ENCODE results near the gene FYTTD1.

FYTTD1 gene

DNA sequence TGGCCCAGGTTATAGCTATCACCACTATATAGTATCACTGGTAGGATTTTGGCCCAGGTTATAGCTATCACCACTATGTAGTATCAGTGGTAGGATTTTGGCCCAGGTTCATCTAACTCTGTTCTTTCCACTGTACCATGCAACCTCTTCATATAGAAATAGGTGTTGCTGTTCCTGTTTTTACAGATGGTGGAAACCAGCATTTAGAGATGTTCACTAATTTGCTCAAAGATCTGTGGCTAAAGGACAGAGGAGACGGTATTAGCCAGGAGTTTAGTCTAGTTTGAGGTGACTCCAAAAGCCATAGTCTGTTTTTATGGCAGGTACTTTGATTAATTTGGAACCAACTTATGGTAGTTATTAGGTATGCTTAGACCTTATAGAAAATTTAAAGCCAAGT lies 44.4 kb downstream of the FYTTD1 start:
- DNase-seq, result no peak

DNA sequence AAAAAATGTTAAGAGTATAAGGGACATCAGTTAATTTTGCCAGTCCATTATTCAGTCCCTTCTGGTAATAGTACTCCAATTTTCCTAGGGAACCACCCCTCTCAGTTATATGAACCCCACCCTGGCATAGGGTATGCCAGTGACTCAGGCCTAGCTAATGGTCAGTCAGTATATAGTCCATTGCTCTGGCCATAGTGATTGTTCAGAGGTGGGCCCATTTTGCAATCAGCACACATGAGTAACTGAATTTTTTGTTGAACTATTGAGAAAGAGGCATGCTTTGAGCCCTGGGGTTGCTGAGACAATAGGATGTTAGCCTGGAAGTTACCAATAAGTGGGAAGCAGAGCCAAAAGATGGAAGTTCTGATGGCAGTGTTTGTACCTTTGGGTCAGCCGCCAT lies 45.5 kb downstream of the FYTTD1 start:
- no peak for DNase-seq

- DNase-seq, result no peak
These were observed 46.4 kb downstream of the FYTTD1 start for GRCh38 chr3:197796087-197796486.

DNA sequence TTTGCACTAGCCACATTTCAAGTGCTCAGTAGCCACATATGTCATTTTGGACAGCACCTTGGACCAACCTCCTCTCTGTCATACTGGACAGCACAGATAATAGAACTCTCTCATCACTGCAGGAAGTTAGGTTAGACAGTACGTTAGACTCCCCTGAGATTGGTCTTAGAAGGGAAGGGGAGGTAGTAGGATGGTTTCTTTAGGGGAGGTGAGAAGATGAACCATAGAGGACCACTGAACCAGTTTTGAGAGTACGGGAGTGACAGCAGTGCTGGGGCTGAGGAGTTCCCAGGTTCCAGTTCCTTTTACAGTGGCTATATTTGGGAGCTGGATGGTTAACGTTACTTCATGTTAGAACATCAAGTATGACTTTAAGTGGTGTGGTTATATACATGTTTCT lies 49.2 kb downstream of the FYTTD1 start:
- DNase-seq, result no peak

- DNase-seq, result no peak
These were observed 50.7 kb downstream of the FYTTD1 start for GRCh38 chr3:197800379-197800778.

DNA sequence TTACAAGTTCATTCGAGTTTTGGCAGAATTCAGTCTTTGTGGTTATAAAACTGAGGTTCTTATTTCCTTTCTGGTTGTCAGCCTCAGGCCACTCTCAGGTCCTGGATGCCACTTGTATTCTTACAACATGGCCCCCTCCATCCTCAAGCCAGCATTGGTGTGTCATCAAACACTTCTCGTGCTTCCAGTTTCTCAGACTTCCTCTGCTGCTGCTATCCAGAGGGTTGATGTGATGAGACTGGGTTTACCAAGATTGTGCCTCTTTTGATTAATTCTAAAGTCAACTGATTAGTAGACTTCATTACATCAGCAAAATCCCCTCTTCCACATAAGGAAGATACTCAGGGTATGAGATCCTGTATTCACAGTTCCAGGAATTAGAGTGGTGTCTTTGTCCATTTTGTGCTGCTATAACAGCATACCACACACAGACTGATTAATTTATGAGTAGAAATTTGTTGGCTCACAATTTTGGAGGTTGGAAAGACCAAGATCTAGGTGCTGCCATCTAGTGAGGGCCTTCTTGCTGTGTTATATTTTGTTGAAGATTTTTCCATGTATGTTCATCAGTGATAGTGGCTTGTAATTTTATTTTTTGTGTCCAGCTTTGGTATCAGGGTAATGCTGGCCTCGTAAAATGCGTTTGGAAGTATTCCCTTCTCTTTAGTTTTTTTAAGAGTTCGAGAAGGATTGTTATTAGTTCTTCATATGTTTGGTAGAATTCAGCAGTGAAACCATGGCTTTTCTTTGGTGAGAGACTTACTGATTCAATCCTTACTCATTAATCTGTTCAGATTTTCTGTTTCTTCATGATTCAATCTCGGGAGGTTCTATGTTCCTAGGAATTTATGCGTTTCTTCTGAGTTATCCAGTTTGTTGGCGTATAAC lies 52.5 kb downstream of the FYTTD1 start:
- DNase-seq, result peak; percentile 34

DNA sequence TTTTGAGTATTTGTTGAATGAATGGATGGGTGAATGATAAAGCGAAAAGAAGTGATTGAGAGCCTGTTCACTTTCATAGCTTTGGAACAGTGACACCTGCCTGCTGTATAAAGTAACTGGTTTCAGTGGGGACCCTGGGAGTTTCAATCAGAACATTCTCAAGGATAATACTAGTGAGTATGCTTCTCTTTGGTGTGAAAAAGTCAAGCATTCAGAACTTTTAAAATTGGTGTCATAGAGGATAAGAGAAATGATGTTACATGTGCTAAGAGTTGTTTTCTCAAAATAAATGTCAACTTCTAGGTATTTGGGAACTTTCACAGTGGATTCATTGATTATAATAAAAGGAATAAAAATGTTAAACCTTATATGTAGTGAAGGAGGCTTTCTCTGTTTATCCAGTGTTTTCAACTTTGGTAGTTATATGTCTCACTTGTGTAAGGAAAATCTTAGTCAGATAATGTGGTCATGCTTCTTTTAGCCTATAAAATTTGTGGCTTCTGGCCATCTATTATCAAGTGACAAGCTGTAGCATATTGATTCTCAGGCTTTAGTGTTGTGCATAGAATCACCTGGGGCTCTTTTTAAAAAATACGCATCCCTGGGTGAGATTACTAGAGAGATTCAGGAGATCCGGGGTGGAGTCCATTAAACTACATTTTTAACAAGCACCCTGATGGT lies 53.2 kb downstream of the FYTTD1 start:
- DNase-seq, result peak; percentile 26

DNA sequence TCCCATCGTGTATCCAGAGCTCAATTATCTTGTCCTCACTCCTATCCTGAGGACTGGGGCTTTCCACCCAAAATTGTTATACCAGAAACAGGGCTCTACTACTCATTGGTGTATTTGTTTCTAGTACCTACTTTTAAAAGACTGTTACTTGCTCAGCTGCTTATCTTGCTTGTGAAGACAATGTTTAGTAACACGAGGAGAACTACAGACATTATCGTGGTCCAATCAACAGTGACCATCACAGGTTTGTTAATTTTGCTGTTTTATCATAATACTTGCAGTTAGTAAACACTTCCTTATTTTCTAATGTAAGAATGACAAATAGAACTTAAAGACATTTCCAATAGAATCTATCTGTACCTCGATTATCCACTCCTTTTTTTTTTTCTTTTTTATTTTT lies 54.8 kb downstream of the FYTTD1 start:
- no peak for DNase-seq

DNA sequence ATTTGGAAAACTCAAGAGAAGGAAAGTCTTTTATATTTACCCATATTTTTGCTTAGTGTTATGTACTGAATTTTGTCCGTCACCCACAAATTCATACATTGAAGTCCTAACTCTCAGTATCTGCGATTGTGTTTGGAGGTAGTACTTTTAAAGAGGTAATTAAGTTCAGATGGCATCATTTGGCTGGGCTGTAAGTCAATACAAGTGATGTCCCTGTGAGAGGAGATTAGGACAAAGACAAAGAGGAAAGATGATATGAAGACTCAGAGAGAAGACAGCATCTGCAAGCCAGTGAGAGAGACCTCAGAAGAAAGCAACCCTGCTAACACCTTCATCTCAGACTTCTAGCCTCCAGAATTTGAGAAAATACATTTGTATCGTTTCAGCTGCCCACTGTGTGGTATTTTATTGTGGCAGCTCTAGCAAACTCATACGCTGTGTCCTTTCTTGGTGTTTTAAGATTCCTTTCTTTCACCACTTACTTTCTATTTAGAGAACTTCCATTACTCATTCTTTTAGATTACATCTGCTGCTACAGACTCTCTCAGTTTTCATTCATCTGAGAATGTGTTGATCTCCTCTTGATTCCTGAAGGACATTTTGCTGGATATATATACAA lies 58.4 kb downstream of the FYTTD1 start:
- DNase-seq, result no peak

- no peak for DNase-seq
These were observed 59.8 kb downstream of the FYTTD1 start for GRCh38 chr3:197809356-197810020.

- no peak for DNase-seq
These were observed 61.2 kb downstream of the FYTTD1 start for GRCh38 chr3:197810901-197811300.

DNA sequence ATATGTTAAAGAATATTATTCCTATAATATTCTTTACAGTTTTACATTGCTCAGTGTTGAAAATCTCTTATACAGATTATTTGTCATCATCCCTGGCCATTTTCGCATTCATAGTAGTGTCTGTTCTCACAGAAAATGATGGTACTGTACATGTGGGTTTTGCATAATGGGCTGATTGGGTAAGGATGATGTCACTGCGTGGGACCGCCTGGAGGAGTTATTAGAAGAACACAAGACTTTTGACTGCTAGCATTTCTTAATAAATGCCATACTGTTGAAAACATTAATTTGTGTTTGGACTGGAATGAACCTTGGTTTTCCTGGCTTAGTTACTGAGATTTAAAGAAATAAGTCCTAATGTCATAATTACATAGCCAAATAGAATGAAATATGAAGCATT lies 61.7 kb downstream of the FYTTD1 start:
- no peak for DNase-seq

GRCh38 chr3:197814372-197814771 lies 64.7 kb downstream of the FYTTD1 start:
- no peak for DNase-seq

DNA sequence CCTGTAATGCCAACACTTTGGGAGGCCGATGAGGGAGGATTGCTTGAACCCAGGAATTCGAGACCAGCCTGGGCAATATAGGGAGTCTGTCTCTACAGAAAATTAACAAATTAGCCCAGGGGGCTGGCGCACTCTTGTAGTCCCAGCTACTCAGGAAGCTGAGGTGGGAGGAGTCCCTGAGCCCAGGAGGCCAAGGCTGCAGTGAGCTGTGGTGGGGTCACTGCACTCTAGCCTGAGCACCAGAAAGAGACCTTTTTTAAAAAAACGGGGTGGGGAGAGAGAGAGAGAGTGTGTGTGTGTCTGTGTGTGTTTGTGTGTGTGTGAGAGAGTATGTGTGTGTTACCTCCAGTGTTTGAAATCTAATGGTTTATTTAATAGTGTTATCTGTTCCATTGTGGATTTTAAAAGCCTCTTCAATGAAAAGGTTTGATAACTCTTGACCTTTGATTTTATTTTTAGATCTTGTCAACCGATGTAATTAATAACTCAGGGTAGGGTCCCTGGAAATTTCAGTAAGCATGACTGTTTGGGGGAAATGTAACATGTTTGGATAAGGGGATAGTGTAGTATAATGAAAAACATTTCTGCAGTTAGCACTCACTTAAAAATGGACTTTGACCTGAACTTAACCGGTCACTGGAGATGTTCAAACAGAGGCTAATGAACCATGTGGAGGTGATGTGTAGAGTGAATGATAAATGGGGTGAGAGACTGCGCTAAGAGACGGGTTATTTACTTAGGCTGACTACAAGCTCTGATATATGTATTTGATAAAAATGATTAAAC lies 71.1 kb downstream of the FYTTD1 start:
- DNase-seq, result no peak

DNA sequence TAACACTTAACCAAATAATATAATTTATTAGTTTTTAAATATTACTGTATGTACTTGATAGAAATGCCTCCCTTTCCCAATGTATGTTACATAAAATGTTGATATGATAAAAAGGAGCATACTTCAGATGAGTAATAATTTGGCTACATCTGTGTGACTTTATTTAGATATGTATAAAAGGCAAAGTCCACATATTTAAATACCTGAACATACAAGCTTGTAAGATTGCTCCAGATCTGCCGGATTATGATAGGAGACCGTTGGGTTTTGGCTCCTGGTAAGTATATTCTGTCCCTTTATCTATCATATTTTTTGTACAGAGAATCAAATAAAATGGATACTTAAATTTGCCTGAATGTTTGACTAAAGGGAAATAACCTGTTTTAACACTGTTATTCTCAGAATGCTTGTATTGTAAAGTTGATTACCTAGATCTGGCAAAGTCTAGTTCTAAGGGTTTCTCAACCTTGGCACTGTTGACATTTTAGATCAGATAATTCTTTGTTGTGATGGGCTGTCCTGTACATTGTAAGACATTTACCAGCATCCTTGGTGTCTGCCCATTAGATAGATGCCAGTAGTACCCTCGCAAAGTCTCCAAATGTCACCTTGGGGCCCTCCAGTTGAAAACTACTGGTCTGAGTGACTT lies 79.8 kb downstream of the FYTTD1 start:
- no peak for DNase-seq

DNA sequence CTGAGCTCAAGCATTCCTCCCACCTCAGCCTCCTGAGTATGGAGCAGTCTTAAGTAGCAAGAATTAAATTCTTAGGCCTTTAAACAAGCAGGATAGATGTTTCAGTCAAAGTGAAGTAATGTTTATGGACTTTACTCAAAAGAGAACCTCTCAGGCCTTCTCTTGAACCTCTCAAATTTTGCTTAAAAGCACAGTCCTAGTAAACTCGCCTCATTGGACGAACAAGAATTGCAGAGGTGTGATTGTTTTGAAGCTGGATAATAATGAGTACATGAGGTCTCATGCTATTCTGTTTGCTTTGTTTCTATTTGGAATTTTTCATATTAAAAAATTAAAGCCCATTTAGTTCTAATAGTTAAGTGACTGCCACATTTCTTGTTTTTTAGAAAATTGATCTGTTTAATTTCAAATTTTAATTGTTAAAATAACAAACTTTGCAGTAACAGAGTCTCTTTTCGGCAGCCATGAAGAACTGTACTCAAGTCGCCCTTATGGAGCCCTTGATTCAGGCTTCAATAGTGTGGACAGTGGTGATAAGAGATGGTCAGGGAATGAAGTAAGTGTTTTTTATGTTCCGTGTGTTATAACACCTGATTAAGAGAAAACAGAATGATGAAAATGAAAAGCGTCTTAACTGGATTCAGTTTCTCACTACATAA lies 80.8 kb downstream of the FYTTD1 start:
- DNase-seq, result no peak

DNA sequence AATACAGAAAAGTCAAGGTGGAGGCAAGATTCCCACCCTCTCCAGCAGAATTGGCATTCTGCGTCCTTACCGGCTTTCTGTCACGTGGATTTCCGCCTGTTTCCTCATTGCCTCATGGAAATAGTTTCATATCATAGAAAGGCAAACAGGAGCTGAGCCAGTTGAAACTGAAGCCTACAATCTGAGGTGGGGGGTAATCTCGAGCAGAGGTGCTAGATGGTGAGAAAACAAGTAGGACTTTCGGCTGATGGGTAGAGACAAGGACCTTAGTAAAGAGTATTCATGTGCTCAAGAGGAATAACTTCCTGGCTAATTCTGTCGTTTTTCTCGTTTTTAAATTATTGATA lies 81.3 kb downstream of the FYTTD1 start:
- DNase-seq, result no peak

DNA sequence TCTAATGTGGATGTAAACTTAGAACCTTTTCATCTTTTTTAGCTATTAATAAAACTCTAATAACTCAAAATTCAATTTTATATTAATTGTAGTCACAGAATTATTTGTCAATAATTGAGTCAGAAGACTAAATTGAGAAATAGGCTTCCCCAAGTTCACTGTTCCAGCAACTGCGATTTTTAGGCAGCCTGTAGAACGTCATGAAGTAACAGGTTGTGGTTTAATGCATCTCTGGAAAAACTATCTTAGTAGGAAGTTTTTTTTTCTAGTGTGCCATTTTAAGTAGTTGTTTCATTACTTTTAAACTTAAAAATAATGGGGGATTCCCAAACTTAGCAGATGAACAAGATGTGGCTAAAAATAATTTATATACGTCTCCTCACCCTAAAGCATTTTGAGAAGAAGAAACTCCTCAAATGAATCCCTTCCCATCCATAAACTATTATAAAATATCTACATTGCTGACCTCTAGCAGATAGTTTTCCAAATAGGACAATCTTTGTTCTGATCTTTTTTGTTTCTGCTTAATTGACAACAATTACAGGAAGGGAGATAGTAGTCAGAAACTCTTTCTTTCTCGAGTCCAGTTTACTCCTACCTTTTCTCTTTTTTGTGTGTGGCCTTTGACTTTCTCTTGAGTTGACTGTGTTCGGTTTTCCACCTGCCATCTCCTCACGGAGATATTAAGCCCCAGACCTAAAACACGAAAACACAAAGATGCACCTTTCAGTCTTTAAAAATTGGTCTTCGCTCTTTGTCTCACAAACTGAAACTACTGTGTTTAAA lies 84.4 kb downstream of the FYTTD1 start:
- DNase-seq, result no peak

DNA sequence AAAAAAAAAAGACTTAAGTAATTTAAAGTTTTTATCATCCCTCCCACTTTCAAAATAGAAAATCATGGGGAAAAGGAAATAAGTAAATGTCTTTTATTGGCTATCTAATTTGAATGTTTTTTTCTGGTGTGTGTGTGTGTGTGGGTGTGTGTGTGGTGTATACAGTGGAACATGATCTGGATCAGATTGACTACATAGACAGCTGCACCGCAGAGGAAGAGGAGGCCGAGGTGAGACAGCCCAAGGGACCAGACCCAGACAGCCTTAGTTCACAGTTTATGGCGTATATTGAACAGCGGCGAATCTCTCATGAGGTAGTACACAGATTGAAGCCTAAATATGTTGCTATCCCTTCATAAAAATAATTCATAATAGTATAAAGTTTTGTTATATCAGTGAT lies 85.8 kb downstream of the FYTTD1 start:
- no peak for DNase-seq

DNA sequence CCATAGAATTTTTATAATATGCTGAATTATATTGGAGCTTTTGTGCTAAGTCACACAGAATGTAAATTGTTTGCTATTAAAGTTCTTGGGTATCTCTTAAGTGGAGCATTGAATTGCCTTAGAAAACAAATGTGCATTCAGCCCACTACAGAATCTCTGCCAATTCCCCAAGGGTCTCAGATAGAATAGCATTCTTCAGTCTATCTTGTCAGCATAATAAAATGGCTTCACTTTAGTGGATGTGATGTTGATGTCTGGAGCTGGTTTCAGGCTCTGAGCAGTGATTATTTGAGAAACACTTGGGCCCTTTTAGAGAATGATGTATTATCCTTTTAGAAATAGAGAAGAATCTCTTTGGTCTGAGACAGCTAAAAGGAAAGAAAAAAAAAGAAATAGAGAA lies 86.6 kb downstream of the FYTTD1 start:
- no peak for DNase-seq
